ENCODE measurements around the gene SIK2.

GRCh38 chr11:111641339-111642015, 39.2 kb downstream of the SIK2 start:
- no peak for TF ChIP-seq CTCF (IDR thresholded peaks at IDR 0.05)
- no peak for TF ChIP-seq POLR2AphosphoS5 (IDR thresholded peaks at IDR 0.05)
- no peak for TF ChIP-seq POLR2A (IDR thresholded peaks at IDR 0.05)
